Activated naive CD4-positive, alpha-beta T cell treated with anti-CD3 and anti-CD28 coated beads, Interleukin-2, amount 50 U/mL, for 16 hours (primary cell): Measurements from ENCODE around the gene DHRSX.
"Not testable (repeated sequence)": the region's sequence is repeated elsewhere in the genome, so short reads cannot be mapped to it uniquely, and the experiment has no call there.

Source experiments
- DNase-seq: peaks from one replicate; pipeline ENCODE4 v3.0.0-alpha.2; 2020

DHRSX gene

DNA sequence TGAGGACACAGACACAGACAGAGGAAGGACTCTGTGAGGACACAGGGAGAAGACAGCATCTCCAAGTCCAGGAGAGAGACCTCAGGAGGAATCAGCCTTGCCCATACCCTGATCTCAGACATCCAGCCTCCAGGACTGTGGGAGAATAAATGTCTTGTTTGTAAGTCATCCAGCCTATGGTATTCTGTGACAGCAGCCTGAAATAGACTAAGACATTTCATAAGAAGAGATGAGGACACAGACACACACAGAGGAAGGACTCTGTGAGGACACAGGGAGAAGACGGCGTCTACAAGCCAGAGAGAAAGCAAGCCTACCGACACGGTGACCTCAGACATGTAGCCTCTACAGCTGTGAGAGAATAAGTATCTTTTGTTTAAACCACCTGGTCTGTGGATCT lies 112.1 kb downstream of the DHRSX start:
- DNase-seq, result no peak

DNA sequence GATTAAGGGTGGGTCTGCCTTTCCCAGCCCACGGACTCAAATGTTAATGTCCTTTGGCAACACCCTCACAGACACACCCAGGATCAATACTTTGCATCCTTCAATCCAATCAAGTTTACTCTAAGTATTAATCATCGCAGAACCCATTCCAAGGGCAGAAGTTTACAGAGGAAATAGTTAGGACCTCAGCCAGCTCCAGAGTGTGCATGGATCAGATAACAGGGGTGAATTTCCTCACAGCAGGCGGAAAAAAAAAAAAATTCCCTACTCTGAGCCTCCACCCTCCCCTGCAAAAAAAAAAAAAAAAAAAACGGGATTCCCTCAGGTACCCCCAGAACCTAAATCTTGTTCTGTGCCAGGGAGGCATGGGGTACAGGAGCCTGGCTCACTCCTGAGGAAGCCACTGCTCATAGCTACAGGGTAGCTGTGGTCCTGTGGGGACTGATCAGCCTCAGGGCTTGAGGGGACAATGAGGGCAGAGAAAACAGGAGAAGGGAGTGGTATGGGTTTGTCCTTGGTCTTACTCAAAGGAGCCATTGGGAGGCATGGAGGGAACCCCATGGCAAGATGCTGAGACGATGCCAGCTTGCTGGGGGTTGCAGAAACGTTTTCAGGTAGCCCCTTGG lies 113.0 kb downstream of the DHRSX start:
- no peak for DNase-seq

DNA sequence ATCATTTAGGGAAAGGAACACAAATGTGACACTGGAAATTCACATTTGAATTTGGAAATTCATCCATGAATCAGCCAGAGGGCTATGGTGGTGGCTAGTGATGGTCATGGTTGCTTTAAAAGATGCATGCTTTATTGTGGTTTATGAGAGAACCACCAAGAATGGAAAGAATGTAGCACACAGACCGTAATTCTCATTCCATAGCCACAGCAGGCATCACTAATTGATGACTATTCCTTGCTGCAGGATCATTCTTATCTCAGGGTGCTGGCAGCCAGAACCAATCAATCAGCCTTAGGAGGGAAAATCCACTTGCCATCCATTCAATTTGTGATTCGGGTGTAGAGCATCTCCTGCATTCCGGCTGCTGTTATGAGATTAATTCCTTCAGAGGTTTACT lies 115.6 kb downstream of the DHRSX start:
- DNase-seq, result no peak

DNA sequence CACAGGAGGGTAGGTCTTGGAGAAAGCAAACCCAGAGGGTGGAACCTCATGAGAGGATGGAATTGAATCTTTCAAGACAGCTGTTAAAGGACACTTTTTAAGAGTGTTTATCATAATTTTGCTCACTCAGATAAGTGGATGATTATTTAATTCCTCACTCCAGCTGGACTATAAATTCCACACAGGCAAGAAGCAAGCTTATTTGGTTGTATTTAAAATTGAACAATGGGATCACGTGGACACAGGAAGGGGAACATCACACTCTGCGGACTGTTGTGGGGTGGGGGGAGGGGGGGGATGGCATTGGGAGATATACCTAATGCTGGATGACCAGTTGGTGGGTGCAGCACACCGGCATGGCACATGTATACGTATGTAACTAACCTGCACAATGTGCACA lies 116.3 kb downstream of the DHRSX start:
- no peak for DNase-seq

DNA sequence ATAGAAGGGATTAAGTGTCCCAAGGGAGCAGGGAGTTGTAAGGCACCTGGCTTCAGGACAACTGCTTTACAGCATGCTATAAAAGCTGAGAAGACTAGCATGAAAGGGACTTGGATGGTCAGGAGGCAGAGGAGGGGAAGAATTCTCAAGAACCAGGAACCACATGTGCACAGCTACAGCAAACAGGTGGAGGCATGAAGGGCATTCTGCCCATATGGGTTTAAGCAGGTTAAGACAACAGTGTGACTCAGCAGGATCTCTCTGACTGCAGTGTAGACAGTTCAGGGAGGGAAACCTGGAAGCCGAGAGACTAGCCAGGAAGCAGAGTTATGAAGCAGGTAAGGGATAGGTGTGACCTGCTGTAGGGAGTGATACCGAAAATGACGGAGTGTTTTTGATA lies 117.0 kb downstream of the DHRSX start:
- no peak for DNase-seq

DNA sequence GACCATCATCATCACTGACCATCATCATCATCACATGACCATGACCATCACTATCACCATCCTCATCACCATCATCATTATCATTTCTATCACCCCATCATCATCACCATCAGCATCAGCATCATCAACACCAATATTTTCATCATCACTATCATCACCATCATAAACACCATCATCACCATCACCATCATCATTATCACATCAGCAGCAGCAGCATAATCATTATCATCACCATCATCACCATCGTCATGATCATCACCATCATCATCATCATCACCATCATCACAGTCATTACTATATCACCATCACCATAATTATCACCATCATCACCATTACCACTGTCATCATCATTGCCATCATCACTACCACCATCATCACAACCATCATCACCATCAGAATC lies 117.6 kb downstream of the DHRSX start:
- no peak for DNase-seq

DNA sequence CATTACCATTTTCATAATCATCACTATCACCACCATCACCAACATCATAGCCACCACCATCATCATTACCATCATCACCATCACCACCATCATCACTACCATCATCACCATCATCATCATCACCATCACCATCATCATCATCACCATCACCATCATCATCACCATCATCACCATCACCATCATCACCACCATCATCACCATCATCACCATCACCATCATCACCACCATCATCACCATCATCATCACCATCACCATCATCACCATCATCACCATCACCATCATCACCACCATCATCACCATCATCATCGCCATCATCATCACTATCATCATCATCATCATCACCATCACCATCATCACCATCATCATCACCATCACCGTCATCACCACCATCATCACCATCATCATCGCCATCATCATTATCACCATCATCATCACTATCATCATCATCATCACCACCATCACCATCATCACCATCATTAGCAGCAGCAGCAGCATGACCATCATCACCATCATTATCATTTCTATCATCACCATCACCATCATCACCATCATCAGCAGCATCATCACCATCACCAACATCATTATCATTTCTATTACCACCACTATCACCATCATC lies 118.2 kb downstream of the DHRSX start:
- DNase-seq, result not testable (repeated sequence)

DNA sequence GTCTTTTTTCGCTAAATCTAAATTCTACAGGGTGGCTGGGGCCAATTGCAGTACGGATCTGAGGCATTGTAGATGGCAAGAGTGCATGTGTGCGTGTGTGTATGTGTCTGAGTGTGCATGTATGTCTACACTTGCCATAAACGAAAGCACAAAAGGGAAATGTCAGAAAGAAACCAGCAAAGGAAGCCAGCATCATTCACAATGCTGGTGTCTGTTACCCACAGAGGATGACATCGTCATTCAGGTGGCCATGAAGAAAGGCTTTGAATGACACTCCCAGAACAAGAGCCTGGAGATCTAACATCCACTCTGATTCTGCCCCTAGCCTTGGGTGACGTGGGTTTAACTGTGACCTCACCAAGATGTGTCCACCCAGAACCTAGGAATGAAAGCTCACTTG lies 124.6 kb downstream of the DHRSX start:
- DNase-seq, result no peak

DNA sequence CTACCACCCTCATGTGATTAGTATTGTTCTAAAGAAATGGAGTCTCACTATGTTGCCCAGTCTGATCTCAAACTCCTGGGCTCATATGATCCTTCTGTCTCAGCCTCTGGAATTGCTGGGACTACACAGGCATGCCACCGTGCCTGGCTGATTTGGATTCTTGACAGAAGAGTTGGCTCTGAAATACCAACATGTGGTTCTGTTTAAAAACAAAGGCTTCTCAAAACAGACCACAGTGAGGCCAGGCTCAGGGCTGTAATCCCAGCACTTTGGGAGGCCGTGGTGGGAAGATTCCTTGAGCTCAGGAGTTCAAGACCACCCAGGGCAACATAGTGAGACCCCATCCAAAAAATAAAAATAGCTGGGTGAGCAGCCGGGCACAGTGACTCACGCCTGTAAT lies 126.7 kb downstream of the DHRSX start:
- DNase-seq, result no peak

DNA sequence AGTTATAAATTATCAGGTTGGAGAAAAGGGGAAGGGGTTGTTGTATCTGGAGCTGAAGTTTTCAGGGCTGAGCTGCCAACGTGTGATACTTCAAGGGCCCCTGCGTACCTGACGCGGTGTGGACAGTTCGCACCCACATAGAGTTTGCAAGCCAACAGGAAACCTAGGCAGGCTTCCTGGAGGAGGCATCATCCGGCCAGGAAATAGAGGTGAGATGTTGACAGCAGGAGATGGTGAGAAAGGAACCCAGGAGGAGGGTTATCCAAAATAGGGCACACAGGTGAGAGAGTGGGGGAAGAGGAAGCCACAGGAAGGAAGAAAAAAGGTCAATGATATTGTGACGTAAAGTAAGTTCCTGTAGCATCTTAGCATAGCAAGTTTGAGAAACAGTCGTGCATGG lies 127.2 kb downstream of the DHRSX start:
- no peak for DNase-seq

DNA sequence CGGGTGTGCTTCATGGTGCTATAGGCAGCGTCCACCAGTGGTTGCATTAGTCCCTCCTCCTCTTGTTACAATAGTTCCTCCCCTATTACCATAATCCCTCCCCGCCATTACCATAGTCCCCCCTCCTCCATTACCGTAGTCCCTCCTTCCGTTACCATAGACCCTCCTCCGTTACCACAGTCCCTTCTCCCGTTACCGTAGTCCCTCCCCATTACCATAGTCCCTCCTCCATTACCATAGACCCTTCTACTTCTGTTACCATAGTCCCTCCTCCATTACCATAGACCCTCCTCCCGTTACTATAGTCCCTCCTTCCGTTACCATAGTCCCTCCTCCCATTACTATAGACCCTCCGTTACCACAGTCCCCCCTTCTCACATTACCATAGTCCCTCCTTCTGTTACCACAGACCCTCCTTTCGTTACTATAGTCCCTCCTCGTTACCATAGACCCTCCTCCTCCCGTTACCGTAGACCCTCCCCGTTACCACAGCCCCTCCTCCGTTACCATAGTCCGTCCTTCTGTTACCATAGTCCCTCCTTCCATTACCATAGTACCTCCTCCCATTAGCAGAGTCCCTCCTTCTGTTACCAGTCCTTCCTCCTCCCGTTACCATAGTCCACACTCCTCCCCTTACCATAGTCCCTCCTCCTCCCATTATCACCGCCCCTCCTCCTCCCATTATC lies 129.6 kb downstream of the DHRSX start:
- DNase-seq, result no peak

DNA sequence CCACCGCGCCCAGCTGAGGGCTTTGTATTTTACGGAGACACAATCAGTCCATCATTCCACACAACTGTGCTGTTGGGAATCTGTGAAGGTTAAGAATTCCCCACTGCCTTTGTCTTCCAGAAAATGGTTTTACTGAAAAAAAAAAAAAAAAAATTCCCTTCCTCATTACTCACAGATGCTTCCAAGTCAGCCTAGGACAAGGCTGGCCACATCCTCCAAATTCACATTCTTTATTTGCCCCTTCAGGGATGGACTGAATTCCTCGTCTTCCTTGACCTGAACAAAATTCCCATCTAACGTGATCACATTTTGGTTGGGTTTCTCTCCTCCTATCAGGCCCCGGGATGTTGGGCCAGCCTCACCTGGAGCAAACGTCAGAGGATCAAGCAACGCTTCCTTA lies 130.3 kb downstream of the DHRSX start:
- DNase-seq, result no peak

DNA sequence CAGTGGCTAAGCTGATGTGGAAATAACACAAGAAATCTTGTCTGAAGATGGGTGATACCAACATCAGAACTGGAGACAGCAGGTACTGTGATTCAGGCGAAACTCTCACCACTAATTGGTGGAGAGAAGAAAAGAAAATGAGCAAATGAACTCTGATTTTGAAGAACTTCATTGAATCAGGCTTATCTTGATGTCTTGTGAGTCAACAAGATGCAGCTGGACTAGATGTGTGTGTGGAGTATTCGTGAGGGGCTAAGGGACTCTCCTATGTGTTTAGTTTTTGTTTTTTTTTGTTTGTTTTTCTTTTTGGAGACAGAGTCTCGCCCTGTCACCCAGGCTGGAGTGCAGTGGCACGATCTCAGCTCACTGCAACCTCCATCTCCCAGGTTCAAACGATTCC lies 131.6 kb downstream of the DHRSX start:
- no peak for DNase-seq

DNA sequence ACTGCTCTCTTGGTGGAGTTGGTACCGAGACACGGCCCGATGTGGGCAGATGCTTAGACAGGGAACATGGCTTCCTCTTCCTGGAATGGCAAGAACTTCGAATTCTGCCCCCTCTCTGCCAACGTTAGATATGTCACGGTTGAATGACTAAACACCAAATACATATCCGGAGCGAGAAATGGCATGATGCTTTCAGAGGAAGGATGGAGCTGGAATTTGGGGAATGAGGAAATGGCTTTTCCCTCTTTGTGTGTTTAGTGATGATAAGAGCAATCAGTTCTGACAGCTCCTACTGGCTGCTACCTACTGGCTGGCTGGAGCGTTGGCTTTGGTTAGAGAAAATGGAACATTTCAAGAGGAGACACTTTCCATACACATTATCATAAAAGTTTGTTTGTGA lies 140.0 kb downstream of the DHRSX start:
- DNase-seq, result no peak

DNA sequence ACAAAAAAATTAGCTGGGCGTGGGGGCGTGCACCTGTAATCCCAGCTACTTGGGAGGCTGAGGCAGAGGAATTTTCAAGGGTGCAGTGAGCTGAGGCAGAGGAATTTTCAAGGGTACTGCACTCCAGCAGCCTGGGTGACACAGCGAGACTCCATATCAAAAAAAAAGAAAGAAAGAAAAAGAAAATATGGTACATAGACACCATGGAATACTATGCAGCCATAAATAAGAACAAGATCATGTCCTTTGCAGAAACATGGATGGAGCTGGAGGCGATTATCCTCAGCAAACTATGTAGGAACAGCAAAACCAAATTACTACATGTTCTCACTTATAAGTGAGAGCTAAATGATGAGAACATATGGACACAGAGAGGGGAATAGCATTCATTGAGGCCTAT lies 141.3 kb downstream of the DHRSX start:
- DNase-seq, result not testable (repeated sequence)

DNA sequence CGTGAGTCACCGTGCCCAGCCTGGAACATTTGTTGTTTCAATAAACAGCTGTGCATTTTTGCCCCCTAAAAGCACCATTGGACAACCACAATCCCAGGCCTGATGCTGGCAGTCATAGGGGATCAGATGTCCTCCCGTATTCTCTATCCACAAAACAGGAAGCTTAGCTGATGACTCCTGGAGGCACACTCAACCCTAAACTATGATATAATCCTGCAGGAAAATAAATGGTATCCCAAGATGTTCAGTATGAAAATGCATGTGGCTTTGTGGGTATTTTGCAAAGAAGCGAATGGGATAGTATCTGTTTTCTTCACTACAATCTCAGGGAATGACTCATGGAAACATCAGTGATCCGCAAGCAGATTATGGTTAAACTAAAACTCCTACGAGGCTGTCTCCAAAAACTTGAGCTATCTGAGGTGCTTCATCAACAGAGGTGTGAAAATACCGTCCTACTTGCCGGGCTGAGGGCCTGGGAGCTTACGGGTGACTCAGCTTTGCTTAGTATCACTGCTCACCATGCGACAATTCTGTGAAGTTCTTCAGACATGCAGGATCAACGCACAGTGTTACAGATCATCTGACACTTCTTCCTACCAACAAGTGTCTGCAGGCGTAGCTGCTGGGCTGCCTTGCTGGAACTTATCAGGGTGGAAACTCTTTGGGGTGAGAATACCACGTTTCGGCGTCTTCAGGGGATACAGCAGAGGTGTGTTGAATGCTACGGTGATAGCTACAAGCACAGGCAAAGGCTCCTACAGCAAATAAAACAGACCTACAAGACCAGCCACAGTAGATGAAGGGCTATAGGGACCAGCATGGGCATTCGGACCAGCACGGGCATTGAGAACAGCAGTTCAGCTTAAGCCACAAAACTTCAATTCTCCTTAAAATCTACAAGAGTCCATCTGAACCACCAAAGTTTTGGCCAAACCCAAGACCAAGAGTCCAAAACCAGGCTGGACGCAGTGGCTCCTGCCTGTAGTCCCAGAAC lies 148.5 kb downstream of the DHRSX start:
- DNase-seq, result no peak

DNA sequence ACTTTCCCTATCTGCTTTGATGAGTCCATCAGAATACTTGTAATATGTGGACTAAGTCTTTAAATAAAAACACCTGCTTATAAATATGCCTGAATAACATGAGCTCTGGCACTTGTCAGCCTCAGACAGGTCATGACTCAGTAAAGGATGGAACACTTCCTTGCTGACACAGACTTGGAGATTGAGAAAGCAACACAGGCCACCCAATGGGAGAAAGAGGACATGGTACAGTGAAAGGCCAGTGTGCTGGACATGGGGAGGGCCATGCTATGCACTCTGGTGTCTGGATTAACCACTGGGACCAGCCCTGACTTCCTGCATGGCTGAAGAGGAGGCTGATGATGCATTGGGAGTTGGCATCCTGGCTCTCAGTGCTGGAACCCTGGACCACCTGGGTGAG lies 149.5 kb downstream of the DHRSX start:
- no peak for DNase-seq

DNA sequence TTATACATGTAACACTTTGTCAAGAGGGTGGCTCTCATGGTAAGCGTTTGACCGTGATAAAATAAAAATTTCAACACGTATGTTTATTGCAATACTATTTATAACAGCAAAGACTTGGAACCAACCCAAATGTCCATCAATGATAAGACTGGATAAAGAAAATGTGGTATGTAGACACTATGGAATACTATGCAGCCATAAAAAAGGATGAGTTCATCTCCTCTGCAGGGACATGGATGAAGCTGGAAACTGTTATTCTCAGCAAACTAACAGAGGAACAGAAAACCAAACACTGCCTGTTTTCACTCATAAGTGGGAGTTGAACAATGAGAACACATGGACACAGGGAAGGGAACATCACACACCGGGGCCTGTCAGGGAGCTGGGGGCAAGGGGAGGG lies 150.1 kb downstream of the DHRSX start:
- not testable (repeated sequence) for DNase-seq

DNA sequence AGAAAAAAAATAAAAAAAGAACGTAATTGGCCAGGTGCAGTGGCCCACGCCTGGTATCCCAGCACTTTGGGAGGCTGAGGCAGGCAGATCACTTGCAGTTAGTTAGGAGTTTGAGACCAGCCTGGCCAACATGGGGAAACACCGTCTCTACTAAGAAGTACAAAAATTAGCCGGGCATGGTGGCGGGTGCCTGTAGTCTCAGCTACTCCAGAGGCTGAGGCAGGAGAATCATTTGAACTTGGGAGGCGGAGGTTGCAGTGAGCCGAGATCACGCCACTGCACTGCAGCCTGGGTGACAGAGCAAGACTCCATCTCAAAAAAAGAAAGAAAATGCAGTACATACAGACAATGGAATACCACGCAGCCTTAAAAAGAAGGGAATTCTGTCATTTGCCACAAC lies 150.7 kb downstream of the DHRSX start:
- not testable (repeated sequence) for DNase-seq

DNA sequence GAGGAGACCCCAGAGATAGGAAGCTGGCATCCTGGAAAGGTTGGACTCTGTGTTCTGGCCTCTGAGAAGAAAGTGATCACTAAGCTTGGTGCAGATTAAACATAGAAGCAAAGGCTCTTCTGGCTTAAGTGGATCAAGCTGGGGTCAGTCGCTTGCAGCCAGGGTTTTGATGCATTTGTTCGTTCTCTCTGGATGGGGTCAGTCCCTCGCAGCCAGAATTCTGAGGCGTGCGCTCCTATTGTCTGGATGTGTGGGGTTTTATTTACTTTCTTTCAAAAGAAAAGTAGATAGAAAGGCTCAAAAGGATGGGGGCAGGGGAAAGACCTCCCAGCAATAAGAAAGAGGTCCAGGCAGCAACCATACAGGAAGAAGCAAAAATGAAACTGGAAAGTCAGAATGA lies 152.6 kb downstream of the DHRSX start:
- DNase-seq, result no peak

DNA sequence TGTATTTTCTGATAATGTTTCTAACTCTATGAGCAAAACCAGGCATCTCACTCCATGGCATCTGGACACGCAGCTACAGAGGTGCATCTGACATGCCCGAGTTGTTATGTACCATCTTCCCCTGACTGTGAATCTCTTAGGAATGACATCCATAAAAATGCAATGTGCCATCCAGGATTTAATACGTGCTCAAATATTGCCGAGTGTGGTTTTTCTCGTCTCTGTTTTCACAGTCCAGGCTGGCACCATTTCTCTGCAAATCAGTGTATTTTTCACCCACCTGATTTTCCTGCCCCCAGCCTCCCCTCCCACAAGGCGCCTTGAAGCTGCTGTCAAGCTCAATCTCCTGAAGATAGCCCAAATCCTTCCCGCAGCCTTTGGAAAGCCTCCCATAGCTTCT lies 154.6 kb downstream of the DHRSX start:
- DNase-seq, result no peak

DNA sequence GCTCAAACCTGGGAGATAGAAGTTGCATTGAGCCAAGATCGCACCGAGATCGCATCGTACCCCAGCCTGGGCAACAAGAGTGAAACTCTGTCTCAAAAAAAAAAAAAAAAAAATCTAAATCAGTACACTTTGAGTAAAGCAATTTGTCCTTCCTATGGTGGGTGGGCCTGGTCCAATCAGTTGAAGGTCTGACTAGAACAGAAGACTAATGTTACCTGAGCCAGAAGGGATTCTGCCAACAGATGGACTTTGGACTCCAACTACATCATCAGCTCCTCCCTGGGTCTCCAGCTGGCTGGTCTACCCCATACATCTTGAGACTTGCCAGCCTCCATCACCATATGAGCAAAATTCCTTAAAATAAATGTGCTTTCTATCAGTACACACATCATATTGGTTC lies 155.2 kb downstream of the DHRSX start:
- no peak for DNase-seq

DNA sequence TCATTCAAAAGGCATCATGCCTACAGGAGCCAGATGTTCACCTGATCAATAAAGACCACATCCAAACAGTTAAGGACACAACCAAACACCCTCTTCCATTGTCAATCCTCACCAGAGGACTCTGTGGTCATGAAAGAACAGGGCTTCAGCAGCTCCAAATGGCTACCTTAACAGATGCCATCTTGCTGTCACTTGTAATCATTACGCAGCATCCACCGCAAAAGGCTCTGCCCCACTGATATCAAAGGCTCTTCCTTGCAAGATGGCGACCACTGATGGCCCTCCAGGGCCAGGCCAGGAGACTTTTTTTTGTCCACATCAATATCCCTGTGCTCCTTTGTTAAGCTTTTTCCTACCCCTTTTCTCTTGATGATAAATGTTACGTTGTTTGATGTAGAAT lies 157.4 kb downstream of the DHRSX start:
- DNase-seq, result no peak
